Gastroesophageal sphincter (tissue), 3 donors: Measurements from ENCODE around the gene MC1R.

Experiments
- CTCF ChIP-seq, 4 experiments: fragments of 200-600 bp in 2 of 4; fragments of 450-650 bp in 2 of 4; sonication (generic) in 1 of 4; IDR thresholded peaks; one replicate each; pipeline ENCODE4 v1.5.1; 2017 to 2019; ENCODE audit warnings: antibody characterized with exemption in 4 of 4, mild to moderate bottlenecking in 2 of 4, moderate library complexity in 2 of 4
- EP300 ChIP-seq: sonication (generic); formaldehyde crosslinking; IDR thresholded peaks from one replicate; pipeline ENCODE4 v1.6.1; 2017; ENCODE audit warnings: antibody characterized with exemption, mild to moderate bottlenecking
- POLR2A ChIP-seq, 2 donors: fragments of 450-650 bp; IDR thresholded peaks; one replicate each; pipeline ENCODE4 v1.6.1; 2017; ENCODE audit warnings: antibody characterized with exemption in 2 of 2, mild to moderate bottlenecking in 2 of 2, moderate library complexity in 1 of 2
- POLR2AphosphoS5 ChIP-seq: sonication (generic); formaldehyde crosslinking; IDR thresholded peaks from one replicate; pipeline ENCODE4 v1.6.1; 2017; ENCODE audit warnings: antibody characterized with exemption

- TF ChIP-seq CTCF (IDR thresholded peaks at IDR 0.05) (no peak), EP300 (no peak), POLR2A (IDR thresholded peaks at IDR 0.05) (no peak), POLR2AphosphoS5 (no peak)
Measured at GRCh38 chr16:89912143-89912542, 6.5 kb upstream of the MC1R start.
